ENCODE data around the gene CLCN7. TPM values are rescaled to one million over a fixed set of nuclear protein-coding genes. Genes with fewer than 3 reads are reported as not detected.

CLCN7 gene
- total RNA-seq, 1 experiment from 2014 or later, result 110 TPM

- DNase-seq, result peak in 1 of 2 experiments; percentile 69
- intact Hi-C loops (cut with micrococcal nuclease; ENCODE audit: unreplicated experiment), result loop anchor here (5.0 to 10.0 kb wide), 2 partner anchors 110 to 198 kb away; partner anchors contain the start of genes CRAMP1, IFT140 and UBE2I
- Histone ChIP-seq H3K27ac (peak within 1 kb of the TSS; percentile 71), H3K79me2 (ENCODE audit: low read depth) (peaks cover 37% of the 10 kb centered on the region), H3F3A (ENCODE audit: insufficient read depth, low read depth) (peaks cover 46% of the 10 kb centered on the region), H3K9me2 (ENCODE audit: insufficient read depth) (no peaks in the 10 kb centered on the region), H3K27me3 (ENCODE audit: insufficient read depth, low read depth) (no peaks in the 10 kb centered on the region), H4K20me1 (ENCODE audit: insufficient read depth) (peaks cover 8% of the 10 kb centered on the region), H3K4me1 (replicated peaks; ENCODE audit: insufficient read depth) (peaks cover 44% of the 10 kb centered on the region), H3K36me3 (ENCODE audit: low read depth) (no peaks in the 10 kb centered on the region), H3K4me3 (peak within 1 kb of the TSS; percentile 78), H3K4me2 (peak within 1 kb of the TSS; percentile 77), H3K9me3 (ENCODE audit: insufficient read depth, low read depth) (no peaks in the 10 kb centered on the region), H2AFZ (peak within 1 kb of the TSS; percentile 80)
- BruUV-seq (replicated peaks), result no TSS peak
- TF ChIP-seq CTCF (conservative IDR thresholded peaks at IDR 0.05), result no peak
- TF ChIP-seq EZH2 (IDR thresholded peaks at IDR 0.05; ENCODE audit: low read depth), result no peak
- CTCF ChIA-PET, result no interaction called here
- POLR2A ChIA-PET (ENCODE audit: unreplicated experiment), result interaction anchor here (0.6 kb wide), 1 partner anchor 78 kb away, joined by 4 read pairs; no protein-coding TSS in a partner anchor
Measured at GRCh38 chr16:1414532-1415260, 60.1 kb downstream of the CLCN7 start, which contains the start of gene UNKL. Gene UNKL (minus strand): TSS chr16:1414704. CDS start chr16:1414691, 13 bp downstream.

- ChIA-PET POLR2A (ENCODE audit: unreplicated experiment) (no interaction called here), CTCF (no interaction called here)
- H3K4me2 ChIP-seq, result peak overlapping the region; percentile 77
- DNase-seq, result peak in 1 of 2 experiments; percentile 56
- peaks cover 12% of the 10 kb centered on the region for H4K20me1 ChIP-seq (ENCODE audit: insufficient read depth)
- no peaks in the 10 kb centered on the region for H3K27me3 ChIP-seq (ENCODE audit: insufficient read depth, low read depth)
- H3K36me3 ChIP-seq (ENCODE audit: low read depth), result no peaks in the 10 kb centered on the region
- no peaks in the 10 kb centered on the region for H3K9me3 ChIP-seq (ENCODE audit: insufficient read depth, low read depth)
- H3K27ac ChIP-seq, result peak overlapping the region; percentile 55
- no TSS peak for BruUV-seq (replicated peaks)
- peaks cover 29% of the 10 kb centered on the region for H3K79me2 ChIP-seq (ENCODE audit: low read depth)
- peaks cover 44% of the 10 kb centered on the region for H3F3A ChIP-seq (ENCODE audit: insufficient read depth, low read depth)
- TF ChIP-seq CTCF (conservative IDR thresholded peaks at IDR 0.05) (peak; percentile 76), EZH2 (IDR thresholded peaks at IDR 0.05; ENCODE audit: low read depth) (no peak)
- H2AFZ ChIP-seq, result peak overlapping the region; percentile 80
- intact Hi-C loops (cut with micrococcal nuclease; ENCODE audit: unreplicated experiment), result loop anchor here (10.0 kb wide), 1 partner anchor 109 kb away; the partner anchor contains the start of gene UBE2I
- peak overlapping the region; percentile 78 for H3K4me3 ChIP-seq
- H3K9me2 ChIP-seq (ENCODE audit: insufficient read depth), result no peaks in the 10 kb centered on the region
- peaks cover 36% of the 10 kb centered on the region for H3K4me1 ChIP-seq (replicated peaks; ENCODE audit: insufficient read depth)
Measured at GRCh38 chr16:1413684-1414531, 60.9 kb downstream of the CLCN7 start.

- POLR2A ChIA-PET (ENCODE audit: unreplicated experiment), result interaction anchor here (0.7 kb wide), 1 partner anchor 68 kb away, joined by 4 read pairs; no protein-coding TSS in a partner anchor
- intact Hi-C loops (cut with micrococcal nuclease; ENCODE audit: unreplicated experiment), result loop anchor here (10.0 kb wide), 1 partner anchor 108 kb away; the partner anchor contains the start of gene UBE2I
- BruUV-seq (replicated peaks), result no TSS peak
Measured at GRCh38 chr16:1412847-1413246, 62.0 kb downstream of the CLCN7 start.

More at GRCh38 chr16:1412847-1413246, 62.0 kb downstream of the CLCN7 start:
- no peak overlapping the region for H3K4me3 ChIP-seq
- no peak overlapping the region for H2AFZ ChIP-seq
- DNase-seq, result no peak
- no peak for TF ChIP-seq EZH2 (IDR thresholded peaks at IDR 0.05; ENCODE audit: low read depth)
- no peak for TF ChIP-seq CTCF (conservative IDR thresholded peaks at IDR 0.05)
- peaks cover 20% of the 10 kb centered on the region for H4K20me1 ChIP-seq (ENCODE audit: insufficient read depth)
- no peak overlapping the region for H3K27ac ChIP-seq
- peaks cover 33% of the 10 kb centered on the region for H3F3A ChIP-seq (ENCODE audit: insufficient read depth, low read depth)
- CTCF ChIA-PET, result interaction anchor here (0.6 kb wide), 1 partner anchor 45 kb away, joined by 9 read pairs; no protein-coding TSS in a partner anchor
- peaks cover 19% of the 10 kb centered on the region for H3K79me2 ChIP-seq (ENCODE audit: low read depth)
- no peaks in the 10 kb centered on the region for H3K36me3 ChIP-seq (ENCODE audit: low read depth)
- peaks cover 37% of the 10 kb centered on the region for H3K4me1 ChIP-seq (replicated peaks; ENCODE audit: insufficient read depth)
- H3K27me3 ChIP-seq (ENCODE audit: insufficient read depth, low read depth), result no peaks in the 10 kb centered on the region
- no peak overlapping the region for H3K4me2 ChIP-seq
- no peaks in the 10 kb centered on the region for H3K9me2 ChIP-seq (ENCODE audit: insufficient read depth)
- H3K9me3 ChIP-seq (ENCODE audit: insufficient read depth, low read depth), result no peaks in the 10 kb centered on the region

Data from PC-9 (cell line).